GM15510 (cell line): ENCODE measurements around the gene PDE4D.

Experiments used
- POLR2A ChIP-seq: IDR thresholded peaks from 3 replicates; pipeline ENCODE4 v1.6.1; 2011; ENCODE audit warnings: borderline replicate concordance; ENCODE audit not compliant: insufficient read length; ENCODE audit errors: extremely low read depth

The PDE4D gene

GRCh38 chr5:58932057-58932612 is 961.4 kb downstream of the PDE4D start:
- TF ChIP-seq POLR2A = no peak

- TF ChIP-seq POLR2A = no peak
Observed at GRCh38 chr5:58930520-58930919, 963.0 kb downstream of the PDE4D start.

- TF ChIP-seq POLR2A = no peak
Observed at GRCh38 chr5:58929726-58930125, 963.8 kb downstream of the PDE4D start.

- no peak for TF ChIP-seq POLR2A
Observed at GRCh38 chr5:58927938-58928337, 965.6 kb downstream of the PDE4D start.

- TF ChIP-seq POLR2A = no peak
Observed at GRCh38 chr5:58927181-58927580, 966.3 kb downstream of the PDE4D start.

- TF ChIP-seq POLR2A = no peak
Observed at GRCh38 chr5:58926541-58926935, 967.0 kb downstream of the PDE4D start.

GRCh38 chr5:58925627-58926540 is 967.6 kb downstream of the PDE4D start:
- TF ChIP-seq POLR2A = no peak

- no peak for TF ChIP-seq POLR2A
Observed at GRCh38 chr5:58924306-58924705, 969.2 kb downstream of the PDE4D start.

GRCh38 chr5:58923355-58923754 is 970.2 kb downstream of the PDE4D start:
- TF ChIP-seq POLR2A = no peak

- TF ChIP-seq POLR2A = no peak
Observed at GRCh38 chr5:58922461-58923171, 970.9 kb downstream of the PDE4D start.

- no peak for TF ChIP-seq POLR2A
Observed at GRCh38 chr5:58921159-58921558, 972.4 kb downstream of the PDE4D start.

- no peak for TF ChIP-seq POLR2A
Observed at GRCh38 chr5:58919833-58920232, 973.7 kb downstream of the PDE4D start.
